Neuronal stem cell (in vitro differentiated cells): ENCODE results near the gene ACACA.

Source experiments
- DNase-seq: peaks from one replicate; pipeline ENCODE4 v3.0.0-alpha.2; 2013; ENCODE audit warnings: low spot score
- H2AFZ ChIP-seq: one replicate; pipeline ENCODE4 v1.6.1; 2013; ENCODE audit warnings: mild to moderate bottlenecking, low read length, inconsistent platforms
- H2AK5ac ChIP-seq: 2 replicates; pipeline ENCODE4 v1.6.1; 2013; ENCODE audit warnings: low read depth, mild to moderate bottlenecking, inconsistent platforms, low read length, moderate library complexity, mixed read lengths
- H2BK120ac ChIP-seq: 2 replicates; pipeline ENCODE4 v1.6.1; 2013; ENCODE audit warnings: low read depth, mild to moderate bottlenecking, inconsistent platforms, low read length, moderate library complexity, mixed read lengths
- H2BK12ac ChIP-seq: one replicate; pipeline ENCODE4 v1.6.1; 2013; ENCODE audit warnings: low read length, inconsistent platforms
- H2BK15ac ChIP-seq: 2 replicates; pipeline ENCODE4 v1.6.1; 2013; ENCODE audit warnings: mild to moderate bottlenecking, low read length, inconsistent platforms, mixed read lengths
- H2BK5ac ChIP-seq: one replicate; pipeline ENCODE4 v1.6.1; 2013; ENCODE audit warnings: inconsistent platforms, mild to moderate bottlenecking, low read length, moderate library complexity
- H3K14ac ChIP-seq: one replicate; pipeline ENCODE4 v1.6.1; 2013; ENCODE audit warnings: low read length, inconsistent platforms
- H3K18ac ChIP-seq: 2 replicates; pipeline ENCODE4 v1.6.1; 2013; ENCODE audit warnings: low read length, inconsistent platforms
- H3K23ac ChIP-seq: 2 replicates; pipeline ENCODE4 v1.6.1; 2013; ENCODE audit warnings: low read depth, mild to moderate bottlenecking, mixed read lengths, low read length, inconsistent platforms; ENCODE audit not compliant: poor library complexity
- H3K27ac ChIP-seq: replicated peaks from 3 replicates; pipeline ENCODE4 v1.5.1; 2013; ENCODE audit warnings: low read length, inconsistent platforms
- H3K27me3 ChIP-seq, 3 experiments: 2 replicates each; pipeline ENCODE4 v1.6.1; 2013; ENCODE audit warnings: low read length in 3 of 3, mild to moderate bottlenecking in 2 of 3, inconsistent platforms in 1 of 3, low read depth in 1 of 3, mixed read lengths in 1 of 3, moderate library complexity in 1 of 3; ENCODE audit not compliant: control insufficient read depth in 3 of 3, insufficient read depth in 3 of 3
- H3K36me3 ChIP-seq, 2 donors: replicated peaks in 1 of 2; 2 replicates each; pipeline ENCODE4 v1.6.1; 2013; ENCODE audit warnings: low read length in 2 of 2; ENCODE audit not compliant: control insufficient read depth in 2 of 2, insufficient read depth in 2 of 2
- H3K4ac ChIP-seq: 2 replicates; pipeline ENCODE4 v1.6.1; 2013; ENCODE audit warnings: inconsistent platforms, mild to moderate bottlenecking, low read length, moderate library complexity
- H3K4me1 ChIP-seq, 2 donors: 1 replicate in 1 of 2; 2 replicates in 1 of 2; pipeline ENCODE4 v1.6.1; 2013; ENCODE audit warnings: low read length in 2 of 2, low read depth in 1 of 2; ENCODE audit not compliant: control insufficient read depth in 2 of 2, insufficient read depth in 1 of 2
- H3K4me2 ChIP-seq: one replicate; pipeline ENCODE4 v1.6.1; 2013; ENCODE audit warnings: mild to moderate bottlenecking, low read length, inconsistent platforms; ENCODE audit not compliant: insufficient read depth, poor library complexity, severe bottlenecking
- H3K4me3 ChIP-seq, 2 donors: 2 replicates each; pipeline ENCODE4 v1.5.1; 2013; ENCODE audit warnings: low read length in 2 of 2, mild to moderate bottlenecking in 2 of 2, inconsistent platforms in 1 of 2, moderate library complexity in 1 of 2
- H3K79me1 ChIP-seq: one replicate; pipeline ENCODE4 v1.6.1; 2013; ENCODE audit warnings: low read depth, mild to moderate bottlenecking, inconsistent platforms, low read length, moderate library complexity
- H3K9ac ChIP-seq: one replicate; pipeline ENCODE4 v1.6.1; 2013; ENCODE audit warnings: mild to moderate bottlenecking, low read depth, low read length, inconsistent platforms; ENCODE audit not compliant: poor library complexity
- H3K9me3 ChIP-seq, 2 donors: replicated peaks in 1 of 2; 2 replicates each; pipeline versions ENCODE3 to v1.6.1; 2013; ENCODE audit warnings: low read length in 2 of 2, mild to moderate bottlenecking in 2 of 2, inconsistent platforms in 1 of 2, low read depth in 1 of 2, mixed read lengths in 1 of 2, moderate library complexity in 1 of 2; ENCODE audit not compliant: control insufficient read depth in 2 of 2, insufficient read depth in 1 of 2
- H4K8ac ChIP-seq: one replicate; pipeline ENCODE4 v1.6.1; 2013; ENCODE audit warnings: low read depth, mild to moderate bottlenecking, inconsistent platforms, low read length, moderate library complexity
- H4K91ac ChIP-seq: one replicate; pipeline ENCODE4 v1.6.1; 2013; ENCODE audit warnings: low read length, low read depth, mild to moderate bottlenecking, inconsistent platforms; ENCODE audit not compliant: poor library complexity
- whole genome bisulfite sequencing, 2 donors: extraction: QIAGEN DNeasy Blood & Tissue Kit; methylation state at CpG; one replicate each; pipeline ENCODE4 v1.1.7; 2013; ENCODE audit warnings: missing lambda C conversion rate in 2 of 2, mixed read lengths in 1 of 2; ENCODE audit not compliant: insufficient read length in 2 of 2, insufficient replicate concordance in 1 of 2; ENCODE audit errors: extremely low coverage in 2 of 2; 5-methylcytosine and 5-hydroxymethylcytosine counted together

ACACA gene

DNA sequence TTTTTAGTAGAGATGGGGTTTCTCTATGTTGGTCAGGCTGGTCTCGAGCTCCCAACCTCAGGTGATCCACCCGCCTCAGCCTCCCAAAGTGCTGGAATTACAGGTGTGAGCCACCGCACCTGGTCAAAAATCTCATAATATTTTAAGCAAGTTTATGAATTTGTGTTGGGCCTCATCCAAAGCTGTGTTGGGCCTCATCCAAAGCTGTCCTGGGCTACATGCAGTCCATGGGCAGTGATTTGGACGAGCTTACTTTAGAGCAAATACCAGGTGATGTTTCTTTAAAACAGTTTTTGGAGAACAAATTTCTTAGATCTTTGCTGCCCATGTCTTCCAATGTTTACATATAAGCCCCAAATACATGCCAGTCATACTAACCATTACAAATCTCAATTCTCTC, 115.3 kb downstream of the ACACA start:
- DNase-seq, result no peak
- Histone ChIP-seq H3K4me3 (no peak overlapping the region), H2AFZ (no peak overlapping the region), H4K8ac (no peak overlapping the region), H3K14ac (no peak overlapping the region), H3K18ac (no peak overlapping the region), H4K91ac (no peak overlapping the region), H3K4me1 (peaks cover 0 to 9% of the 10 kb centered on the region in 2 donors), H3K27ac (no peak overlapping the region), H3K4ac (no peak overlapping the region), H3K9ac (no peak overlapping the region), H3K23ac (no peak overlapping the region), H2AK5ac (no peak overlapping the region), H3K4me2 (no peak overlapping the region), H2BK5ac (no peak overlapping the region), H3K79me1 (peaks cover 2% of the 10 kb centered on the region), H3K27me3 (no peaks in the 10 kb centered on the region), H3K9me3 (no peaks in the 10 kb centered on the region), H2BK15ac (no peak overlapping the region), H3K36me3 (peaks cover 4 to 12% of the 10 kb centered on the region in 2 donors), H2BK12ac (no peak overlapping the region), H2BK120ac (no peak overlapping the region)
- no CpG with 5 or more reads among the region's 4 CpGs for WGBS, 2 donors

DNA sequence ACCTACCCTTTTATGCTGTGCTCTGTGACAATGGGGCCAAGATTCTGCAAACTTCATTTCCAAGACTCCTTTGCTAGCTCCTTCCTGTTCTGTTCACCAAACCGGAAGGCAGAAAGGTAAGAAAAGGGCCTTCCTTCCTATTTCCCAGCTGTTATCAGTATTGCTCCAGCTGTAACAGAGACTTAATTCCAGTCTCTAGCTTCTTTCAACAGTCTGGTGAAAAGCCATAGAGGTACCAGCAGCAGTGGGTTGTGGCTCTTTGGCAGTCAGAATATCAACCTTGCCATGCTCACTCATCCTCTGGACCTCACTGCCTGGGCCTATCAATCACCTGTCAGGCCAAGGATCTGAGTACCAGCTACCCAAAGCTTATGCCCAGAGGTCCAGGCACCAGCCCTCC, 120.2 kb downstream of the ACACA start:
- no peak overlapping the region for H2BK15ac ChIP-seq
- no peak overlapping the region for H3K4me2 ChIP-seq
- peaks cover 0 to 12% of the 10 kb centered on the region in 2 donors for H3K9me3 ChIP-seq
- no peak overlapping the region for H2BK5ac ChIP-seq
- no peak overlapping the region for H2BK12ac ChIP-seq
- WGBS, 2 donors, result no CpG with 5 or more reads among the region's 1 CpG
- no peaks in the 10 kb centered on the region for H3K27me3 ChIP-seq
- H2AK5ac ChIP-seq, result no peak overlapping the region
- peak overlapping the region; percentile 33 for H3K18ac ChIP-seq
- no peak overlapping the region for H2AFZ ChIP-seq
- H4K91ac ChIP-seq, result no peak overlapping the region
- H4K8ac ChIP-seq, result no peak overlapping the region
- no peak overlapping the region for H3K4ac ChIP-seq
- H3K9ac ChIP-seq, result no peak overlapping the region
- H3K23ac ChIP-seq, result no peak overlapping the region
- H3K79me1 ChIP-seq, result peaks cover 2% of the 10 kb centered on the region
- no peak overlapping the region for H2BK120ac ChIP-seq
- H3K4me3 ChIP-seq, result no peak overlapping the region
- no peak overlapping the region for H3K14ac ChIP-seq
- H3K27ac ChIP-seq, result no peak overlapping the region
- peaks cover 10 to 51% of the 10 kb centered on the region in 2 donors for H3K36me3 ChIP-seq
- DNase-seq, result no peak
- peaks cover 0 to 2% of the 10 kb centered on the region in 2 donors for H3K4me1 ChIP-seq

DNA sequence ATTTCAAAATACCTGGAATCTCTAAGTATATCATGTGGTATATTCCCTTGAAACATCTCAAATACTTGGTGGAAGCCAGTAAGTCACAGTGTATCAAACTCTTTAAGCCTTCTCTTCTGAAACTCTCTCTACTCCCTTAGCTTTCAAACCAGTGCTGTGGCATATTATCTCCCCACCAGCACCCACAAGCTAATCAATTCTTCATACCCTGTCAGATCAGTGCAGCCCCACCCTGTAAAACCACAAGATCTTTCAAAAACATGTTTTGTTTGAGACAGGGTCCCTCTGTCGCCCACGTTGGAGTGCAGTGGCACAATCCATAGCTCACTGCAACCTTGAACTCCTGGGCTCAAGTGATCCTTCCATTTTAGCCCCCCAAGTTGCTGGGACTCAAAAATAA, 122.4 kb downstream of the ACACA start:
- Histone ChIP-seq H2BK15ac (no peak overlapping the region), H4K91ac (no peak overlapping the region), H2BK120ac (no peak overlapping the region), H3K18ac (no peak overlapping the region), H3K4me3 (no peak overlapping the region), H4K8ac (no peak overlapping the region), H2BK12ac (no peak overlapping the region), H2AFZ (no peak overlapping the region), H3K27ac (no peak overlapping the region), H3K36me3 (peaks cover 7 to 64% of the 10 kb centered on the region in 2 donors), H3K9me3 (peaks cover 0 to 12% of the 10 kb centered on the region in 2 donors), H3K4me2 (no peak overlapping the region), H3K27me3 (no peaks in the 10 kb centered on the region), H2AK5ac (no peak overlapping the region), H2BK5ac (no peak overlapping the region), H3K9ac (no peak overlapping the region), H3K79me1 (peaks cover 2% of the 10 kb centered on the region), H3K4ac (no peak overlapping the region), H3K4me1 (peaks cover 0 to 2% of the 10 kb centered on the region in 2 donors), H3K14ac (no peak overlapping the region), H3K23ac (no peak overlapping the region)
- WGBS, 2 donors, result no CpG with 5 or more reads among the region's 2 CpGs
- no peak for DNase-seq

DNA sequence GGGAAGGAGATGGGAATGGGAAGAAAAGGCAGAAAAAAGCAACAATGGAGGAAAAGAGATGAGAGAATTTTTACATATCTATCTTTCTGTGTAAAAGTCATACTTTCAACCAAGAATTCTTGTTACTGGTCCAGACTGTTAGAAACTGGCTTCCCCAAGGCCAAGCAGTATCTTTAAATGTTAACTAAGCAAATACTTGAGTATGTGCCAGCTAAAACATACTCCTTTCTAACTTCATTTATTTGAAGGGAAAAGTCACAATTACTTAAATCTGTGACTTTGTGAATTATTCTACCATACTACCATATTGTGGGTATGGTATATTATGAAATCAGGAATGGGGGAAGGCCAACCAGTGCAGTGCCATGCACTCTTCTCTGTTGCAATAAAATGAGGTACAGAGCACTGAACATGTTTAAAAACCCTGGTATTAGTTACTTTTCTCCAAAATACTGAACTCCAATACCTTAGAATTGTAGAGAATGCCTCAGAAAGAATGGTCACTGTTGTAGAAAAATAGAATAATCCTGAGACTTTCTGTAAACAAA, 123.1 kb downstream of the ACACA start:
- Histone ChIP-seq H3K9me3 (peaks cover 0 to 12% of the 10 kb centered on the region in 2 donors), H2BK5ac (no peak overlapping the region), H3K23ac (no peak overlapping the region), H3K4ac (no peak overlapping the region), H3K79me1 (no peaks in the 10 kb centered on the region), H4K91ac (no peak overlapping the region), H3K4me3 (no peak overlapping the region), H3K14ac (no peak overlapping the region), H3K18ac (no peak overlapping the region), H2BK120ac (no peak overlapping the region), H3K9ac (no peak overlapping the region), H3K27ac (no peak overlapping the region), H3K36me3 (peaks cover 7 to 68% of the 10 kb centered on the region in 2 donors), H3K4me1 (peaks cover 0 to 2% of the 10 kb centered on the region in 2 donors), H2BK12ac (no peak overlapping the region), H2BK15ac (no peak overlapping the region), H3K4me2 (no peak overlapping the region), H2AFZ (no peak overlapping the region), H3K27me3 (no peaks in the 10 kb centered on the region), H4K8ac (no peak overlapping the region), H2AK5ac (no peak overlapping the region)
- DNase-seq, result no peak
